PC-9 (cell line): ENCODE data around the gene DPP10.

Experiments
- EZH2 ChIP-seq: fragments of 200-600 bp; sonication (generic); IDR thresholded peaks from 2 replicates; pipeline ENCODE4 v1.8.0; 2017; ENCODE audit warnings: antibody characterized with exemption, low read depth
- TF ChIP-seq, protein P1 (sequence below): fragments of 200-600 bp; sonication (generic); conservative IDR thresholded peaks from 2 replicates; pipeline ENCODE4 v1.6.1; 2017; ENCODE audit warnings: mixed run types, antibody characterized with exemption, mild to moderate bottlenecking, moderate library complexity

DNA sequence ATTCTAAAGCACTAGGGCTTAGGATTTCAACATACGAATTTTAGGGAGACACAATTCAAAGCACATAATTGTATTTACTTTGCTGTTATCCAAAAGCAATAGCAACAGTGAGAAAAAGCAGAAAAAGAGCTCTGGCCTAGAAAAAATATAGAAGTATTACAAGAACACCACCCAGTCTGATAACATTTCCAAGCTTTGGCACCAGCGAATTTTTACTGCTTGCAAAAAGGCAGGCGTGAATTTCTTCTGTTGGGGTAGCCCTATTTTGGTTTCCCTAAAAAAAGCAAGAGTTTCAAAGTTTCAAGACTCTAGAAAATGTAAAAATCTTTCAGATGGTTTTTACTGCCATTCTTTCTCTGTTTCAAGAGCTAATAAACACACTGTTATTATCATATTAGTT, 292.7 kb downstream of the DPP10 start:
- TF ChIP-seq, protein P1, sequence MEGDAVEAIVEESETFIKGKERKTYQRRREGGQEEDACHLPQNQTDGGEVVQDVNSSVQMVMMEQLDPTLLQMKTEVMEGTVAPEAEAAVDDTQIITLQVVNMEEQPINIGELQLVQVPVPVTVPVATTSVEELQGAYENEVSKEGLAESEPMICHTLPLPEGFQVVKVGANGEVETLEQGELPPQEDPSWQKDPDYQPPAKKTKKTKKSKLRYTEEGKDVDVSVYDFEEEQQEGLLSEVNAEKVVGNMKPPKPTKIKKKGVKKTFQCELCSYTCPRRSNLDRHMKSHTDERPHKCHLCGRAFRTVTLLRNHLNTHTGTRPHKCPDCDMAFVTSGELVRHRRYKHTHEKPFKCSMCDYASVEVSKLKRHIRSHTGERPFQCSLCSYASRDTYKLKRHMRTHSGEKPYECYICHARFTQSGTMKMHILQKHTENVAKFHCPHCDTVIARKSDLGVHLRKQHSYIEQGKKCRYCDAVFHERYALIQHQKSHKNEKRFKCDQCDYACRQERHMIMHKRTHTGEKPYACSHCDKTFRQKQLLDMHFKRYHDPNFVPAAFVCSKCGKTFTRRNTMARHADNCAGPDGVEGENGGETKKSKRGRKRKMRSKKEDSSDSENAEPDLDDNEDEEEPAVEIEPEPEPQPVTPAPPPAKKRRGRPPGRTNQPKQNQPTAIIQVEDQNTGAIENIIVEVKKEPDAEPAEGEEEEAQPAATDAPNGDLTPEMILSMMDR: no peak
- no peak for TF ChIP-seq EZH2
